A549 (cell line): ENCODE measurements around the gene MFN2.

ENCODE experiments used
- CHD4 ChIP-seq: fragments of 200-600 bp; sonication (generic); IDR thresholded peaks from 2 replicates; pipeline ENCODE4 v1.6.1; 2016; ENCODE audit warnings: antibody characterized with exemption, mild to moderate bottlenecking, borderline replicate concordance
- CTCF ChIP-seq: fragments of >200 bp; sonication (Bioruptor Twin); formaldehyde crosslinking; IDR thresholded peaks from 3 replicates; pipeline ENCODE4 v1.5.1; 2016
- EP300 ChIP-seq, 2 experiments: fragments of >200 bp; sonication (Bioruptor Twin); formaldehyde crosslinking; IDR thresholded peaks; 2 replicates in 1 of 2; 3 replicates in 1 of 2; pipeline ENCODE4 v1.6.1; 2016 to 2017
- ESRRA ChIP-seq: fragments of 150-350 bp; IDR thresholded peaks from 2 replicates; pipeline ENCODE4 v1.6.1; 2014; ENCODE audit warnings: mild to moderate bottlenecking, low read length, borderline replicate concordance
- FOSL2 ChIP-seq, 2 experiments: fragments of 450-650 bp in 1 of 2; fragments of >200 bp in 1 of 2; sonication (Bioruptor Twin) in 1 of 2; formaldehyde crosslinking; IDR thresholded peaks; 2 replicates each; pipeline versions ENCODE4 v1.5.0 to v1.6.1; 2016 to 2020; ENCODE audit warnings: mild to moderate bottlenecking in 1 of 2, moderate library complexity in 1 of 2
- HDAC2 ChIP-seq: fragments of 200-600 bp; sonication (generic); IDR thresholded peaks from 2 replicates; pipeline ENCODE4 v1.6.1; 2016
- HMGXB4 ChIP-seq: fragments of 250-450 bp; sonication (Bioruptor Pico); IDR thresholded peaks from 2 replicates; pipeline ENCODE4 v1.5.0; 2021; ENCODE audit warnings: mild to moderate bottlenecking, moderate library complexity, borderline replicate concordance
- KDM1A ChIP-seq: fragments of 200-600 bp; sonication (generic); IDR thresholded peaks from 2 replicates; pipeline ENCODE4 v1.6.1; 2016; ENCODE audit warnings: low read depth, mild to moderate bottlenecking
- KDM5A ChIP-seq: fragments of 200-600 bp; sonication (generic); IDR thresholded peaks from 2 replicates; pipeline ENCODE4 v1.6.1; 2016; ENCODE audit warnings: antibody characterized with exemption, mild to moderate bottlenecking
- NR3C1 ChIP-seq: fragments of >200 bp; sonication (Bioruptor Twin); formaldehyde crosslinking; IDR thresholded peaks from 3 replicates; pipeline ENCODE4 v1.6.1; 2017
- POLR2A ChIP-seq: IDR thresholded peaks from 2 replicates; pipeline ENCODE4 v1.6.1; 2012; ENCODE audit warnings: mild to moderate bottlenecking, low read length
- RCOR1 ChIP-seq: fragments of 150-350 bp; IDR thresholded peaks from 2 replicates; pipeline ENCODE4 v1.6.1; 2014; ENCODE audit warnings: antibody characterized with exemption, low read length, low read depth
- SMC3 ChIP-seq: fragments of >200 bp; sonication (Bioruptor Twin); formaldehyde crosslinking; IDR thresholded peaks from 3 replicates; pipeline ENCODE4 v1.6.1; 2018; ENCODE audit warnings: inconsistent platforms

GRCh38 chr1:12034381-12034801 is 54.1 kb downstream of the MFN2 start:
- no peak for TF ChIP-seq KDM1A
- TF ChIP-seq CTCF, result no peak
- TF ChIP-seq ESRRA, result no peak
- TF ChIP-seq EP300 (IDR thresholded peaks at IDR 0.05), result no peak
- no peak for TF ChIP-seq HMGXB4 (CRISPR knock-in tag)
- no peak for TF ChIP-seq CHD4
- no peak for TF ChIP-seq POLR2A
- no peak for TF ChIP-seq NR3C1
- TF ChIP-seq SMC3, result no peak
- TF ChIP-seq RCOR1, result no peak
- no peak for TF ChIP-seq HDAC2
- TF ChIP-seq KDM5A, result no peak
- TF ChIP-seq FOSL2 (IDR thresholded peaks at IDR 0.05), result no peak
- TF ChIP-seq FOSL2 (CRISPR knock-in tag; IDR thresholded peaks at IDR 0.05), result no peak
